Skeletal muscle satellite cell (primary cell): ENCODE results near the gene ZNF805.

Experiments used
- H3K27me3 ChIP-seq: 2 replicates; pipeline ENCODE4 v1.7.0; 2013; ENCODE audit warnings: low read length; ENCODE audit not compliant: control insufficient read depth, insufficient read depth
- H3K36me3 ChIP-seq: 2 replicates; pipeline ENCODE4 v1.7.0; 2013; ENCODE audit warnings: mild to moderate bottlenecking, control low read depth, low read length; ENCODE audit not compliant: insufficient read depth
- H3K4me1 ChIP-seq: 2 replicates; pipeline ENCODE4 v1.7.0; 2013; ENCODE audit warnings: low read length; ENCODE audit not compliant: control insufficient read depth, insufficient read depth
- H3K4me2 ChIP-seq: 2 replicates; pipeline ENCODE4 v1.7.0; 2013; ENCODE audit warnings: mild to moderate bottlenecking, low read length
- H3K4me3 ChIP-seq: 2 replicates; pipeline ENCODE4 v1.7.0; 2013; ENCODE audit warnings: low read length
- H3K9ac ChIP-seq: 2 replicates; pipeline ENCODE4 v1.7.0; 2013; ENCODE audit warnings: mild to moderate bottlenecking, low read depth, low read length, moderate library complexity
- H3K9me3 ChIP-seq: replicated peaks from 2 replicates; pipeline ENCODE4 v1.7.0; 2013; ENCODE audit warnings: mild to moderate bottlenecking, control low read depth, low read length

The ZNF805 gene

GRCh38 chr19:57292547-57292946 is 52.1 kb downstream of the ZNF805 start:
- Histone ChIP-seq H3K27me3 (no peaks in the 10 kb centered on the region), H3K4me1 (no peaks in the 10 kb centered on the region), H3K4me2 (no peak overlapping the region), H3K36me3 (peaks cover 75% of the 10 kb centered on the region), H3K9ac (no peak overlapping the region), H3K4me3 (no peak overlapping the region), H3K9me3 (no peaks in the 10 kb centered on the region)

DNA sequence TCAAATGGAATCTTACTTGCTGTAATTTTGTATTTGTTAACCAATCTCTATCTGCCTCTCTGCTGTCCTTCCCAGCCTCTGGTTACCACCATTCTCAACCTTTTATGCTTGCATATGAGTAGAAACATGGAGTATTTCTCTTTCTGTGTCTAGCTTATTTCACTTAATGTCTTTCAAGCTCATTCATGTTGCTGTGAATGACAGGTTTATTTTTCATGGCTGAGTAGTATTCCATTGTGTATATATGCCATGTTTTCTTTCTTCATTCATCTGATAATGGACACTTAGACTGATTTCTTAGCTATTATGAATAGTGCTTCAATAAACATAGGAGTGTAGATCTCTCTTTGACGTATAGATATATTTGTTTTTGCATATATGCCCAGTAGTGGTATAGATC is 53.3 kb downstream of the ZNF805 start:
- H3K4me3 ChIP-seq: no peak overlapping the region
- H3K9ac ChIP-seq: no peak overlapping the region
- no peaks in the 10 kb centered on the region for H3K4me1 ChIP-seq
- H3K9me3 ChIP-seq: no peaks in the 10 kb centered on the region
- H3K36me3 ChIP-seq: peaks cover 71% of the 10 kb centered on the region
- H3K4me2 ChIP-seq: no peak overlapping the region
- no peaks in the 10 kb centered on the region for H3K27me3 ChIP-seq

DNA sequence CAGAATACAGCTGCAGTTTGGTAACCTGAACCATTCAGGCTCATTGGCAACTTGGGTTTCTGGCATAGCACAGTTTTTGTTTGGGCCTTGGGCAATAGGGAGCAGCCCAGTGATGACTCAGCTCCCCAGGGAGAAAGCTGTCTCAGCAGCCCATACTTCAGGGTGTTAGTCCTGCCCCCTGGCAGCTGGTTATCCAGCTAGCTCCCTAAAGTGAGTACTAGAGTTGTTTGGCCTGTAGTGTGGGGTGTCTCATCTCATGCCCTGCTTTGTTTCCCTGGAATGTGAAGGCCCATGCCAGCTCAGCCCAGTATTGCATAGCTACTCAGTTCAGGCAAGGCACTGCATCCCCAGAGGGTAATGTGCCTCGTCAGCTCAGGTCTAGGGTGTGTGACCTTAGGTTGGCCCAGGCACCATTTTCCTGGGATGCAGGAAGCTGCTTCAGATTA is 61.6 kb downstream of the ZNF805 start:
- peaks cover 27% of the 10 kb centered on the region for H3K36me3 ChIP-seq
- no peaks in the 10 kb centered on the region for H3K9me3 ChIP-seq
- H3K27me3 ChIP-seq: no peaks in the 10 kb centered on the region
- H3K4me2 ChIP-seq: peak overlapping the region; percentile 32
- peak overlapping the region; percentile 13 for H3K4me3 ChIP-seq
- H3K4me1 ChIP-seq: peaks cover 21% of the 10 kb centered on the region
- H3K9ac ChIP-seq: peak overlapping the region; percentile 16

DNA sequence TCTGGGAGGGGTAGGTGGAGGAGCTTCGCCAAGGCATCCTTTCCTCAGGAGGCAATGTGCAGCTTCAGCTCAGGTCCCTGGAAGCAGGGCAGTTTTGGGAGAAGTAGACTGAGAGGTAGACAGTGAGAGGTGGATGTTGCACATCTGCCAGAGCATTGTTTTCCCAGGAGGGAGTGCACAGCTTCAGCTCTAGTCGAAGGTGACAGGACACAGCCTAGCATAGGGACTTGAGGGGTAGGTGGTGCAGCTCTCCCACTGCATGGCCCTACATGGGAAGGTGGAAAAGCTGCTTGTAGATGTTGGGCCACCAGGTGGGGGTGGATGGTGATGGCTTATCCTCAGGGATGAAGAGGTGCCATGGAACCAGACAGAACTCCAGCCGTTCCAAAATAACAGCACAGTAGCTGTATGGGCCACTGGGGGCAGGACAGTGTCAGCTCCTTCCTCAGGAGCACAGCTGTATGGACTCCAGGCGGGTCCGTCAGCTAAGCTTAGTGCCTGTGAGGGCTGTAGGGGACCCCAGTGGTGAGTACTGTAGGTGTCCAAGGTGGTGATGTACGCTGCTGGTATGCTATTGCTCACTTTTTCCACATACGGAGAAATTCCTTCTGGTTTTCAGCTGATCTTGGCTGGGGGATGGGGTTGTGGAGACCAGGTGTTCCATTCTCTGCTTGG is 62.4 kb downstream of the ZNF805 start:
- no peaks in the 10 kb centered on the region for H3K27me3 ChIP-seq
- no peaks in the 10 kb centered on the region for H3K9me3 ChIP-seq
- peaks cover 21% of the 10 kb centered on the region for H3K4me1 ChIP-seq
- peak overlapping the region; percentile 16 for H3K9ac ChIP-seq
- H3K4me3 ChIP-seq: no peak overlapping the region
- peak overlapping the region; percentile 32 for H3K4me2 ChIP-seq
- H3K36me3 ChIP-seq: peaks cover 23% of the 10 kb centered on the region
